HG03442 (cell line): Measurements from ENCODE around the gene HERPUD1.
A peak's percentile ranks its signal among the peaks of the same experiment; 100 is the strongest.
"Not testable (repeated sequence)": the region's sequence is repeated elsewhere in the genome, so short reads cannot be mapped to it uniquely, and the experiment has no call there.

Experiments used
- ATAC-seq: cut with Tn5 transposase; IDR thresholded peaks from one replicate; pipeline ENCODE4 v1.9.1; 2021; ENCODE audit warnings: mild to moderate bottlenecking, moderate library complexity; ENCODE audit not compliant: unreplicated experiment

HERPUD1 gene

DNA sequence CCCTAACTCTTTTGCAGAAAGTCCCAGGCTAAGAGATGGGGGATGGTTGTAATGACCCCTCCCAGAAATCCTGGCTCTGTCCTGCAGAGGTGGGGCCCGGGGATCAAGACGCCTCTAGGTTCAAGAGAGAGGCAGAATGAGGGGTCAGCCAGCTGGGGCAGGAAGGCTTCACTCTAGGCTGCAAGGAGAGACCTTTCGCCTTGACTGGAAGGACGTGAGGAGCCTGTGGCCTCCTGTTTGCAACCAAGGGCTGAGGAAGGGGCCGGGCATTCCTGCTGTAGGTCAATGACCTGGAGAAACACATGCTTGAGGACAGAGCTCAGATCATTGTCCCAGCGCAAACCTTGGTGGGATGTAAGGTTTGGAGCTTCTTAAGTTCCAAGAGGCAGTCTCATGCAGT is 21.1 kb downstream of the HERPUD1 start:
- no peak for ATAC-seq

DNA sequence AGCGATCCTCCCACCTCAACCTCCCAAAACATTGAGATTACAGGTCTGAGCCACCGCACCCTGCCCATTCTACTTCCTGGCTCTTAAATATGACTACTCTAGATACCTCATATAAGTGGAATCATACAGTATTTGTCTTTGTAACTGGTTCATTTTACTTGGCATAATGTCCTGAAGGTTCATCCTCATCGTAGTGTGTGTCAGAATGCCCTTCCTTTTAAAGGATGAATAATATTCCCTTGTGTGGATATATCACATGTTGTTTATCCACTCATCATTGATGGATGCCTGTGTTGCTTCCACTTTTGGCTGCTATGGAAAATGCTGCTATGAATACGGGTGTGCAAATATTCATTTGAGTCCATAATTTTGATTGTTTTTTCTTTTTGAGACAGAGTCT is 24.1 kb downstream of the HERPUD1 start:
- ATAC-seq = no peak

DNA sequence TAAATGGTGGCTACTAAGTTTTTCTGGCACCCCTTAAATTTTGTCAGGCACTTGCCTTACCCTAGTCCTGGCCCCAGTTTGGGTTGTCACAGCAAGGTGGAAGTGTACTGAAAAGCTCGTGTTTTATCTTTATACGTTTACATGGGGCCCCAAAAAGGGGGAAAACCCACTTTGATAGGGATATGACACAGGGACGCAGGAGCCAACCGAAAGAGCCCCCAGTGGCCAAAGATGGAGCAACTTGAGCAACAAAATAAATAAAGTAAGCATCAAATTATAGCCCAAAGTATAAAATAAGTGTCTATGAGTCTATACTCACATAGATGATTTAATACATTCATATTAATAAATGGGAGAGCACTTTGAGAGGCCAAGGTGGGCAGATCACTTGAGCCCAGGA is 24.8 kb downstream of the HERPUD1 start:
- no peak for ATAC-seq

DNA sequence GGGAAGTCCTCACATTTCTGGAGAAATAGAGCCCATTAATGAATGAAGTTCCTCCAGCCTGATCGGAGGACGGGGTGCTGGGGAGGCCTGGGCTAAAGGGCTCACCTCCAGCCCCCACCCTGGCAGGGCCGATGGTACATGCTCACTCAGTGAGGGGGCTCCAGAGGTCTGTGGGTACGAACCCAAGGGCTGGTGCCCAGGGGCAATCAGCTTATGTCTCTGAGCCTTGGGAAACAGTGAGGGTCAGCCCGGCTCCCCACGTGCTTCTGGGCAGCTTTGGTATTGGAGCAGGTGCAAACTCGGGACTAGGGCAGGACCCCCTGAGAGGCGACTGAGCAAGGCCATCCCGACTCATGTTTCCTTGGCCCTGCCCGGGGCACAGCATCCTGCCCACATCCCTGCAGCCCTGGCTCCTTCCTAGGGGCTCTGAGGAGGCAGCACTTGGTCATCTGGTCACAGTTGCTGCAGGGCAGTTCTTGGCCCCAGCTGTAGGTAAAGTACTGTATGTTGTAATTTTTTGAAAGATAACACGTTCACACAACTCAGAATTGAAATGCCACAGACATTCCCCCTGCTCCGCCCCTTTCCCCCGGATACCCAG is 28.8 kb downstream of the HERPUD1 start:
- ATAC-seq = no peak

DNA sequence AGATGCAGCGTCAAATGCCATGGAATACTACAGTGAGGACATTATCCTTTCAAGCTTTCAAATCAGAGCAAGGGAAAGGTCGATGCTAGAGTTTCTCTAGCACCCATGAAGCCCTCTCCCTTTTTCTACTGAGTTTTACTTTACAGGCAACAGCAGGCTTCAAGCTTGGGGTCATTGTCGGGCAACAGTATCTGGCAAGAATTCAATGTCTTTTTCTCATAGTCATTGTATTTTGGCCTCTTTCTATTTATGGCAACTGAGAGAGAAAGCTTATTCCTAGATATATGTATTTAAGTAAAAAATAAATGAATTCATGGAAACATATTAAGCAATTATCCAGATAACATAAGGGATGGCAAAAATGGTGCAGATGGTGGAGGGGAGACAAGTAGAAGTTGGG is 29.4 kb downstream of the HERPUD1 start:
- no peak for ATAC-seq

DNA sequence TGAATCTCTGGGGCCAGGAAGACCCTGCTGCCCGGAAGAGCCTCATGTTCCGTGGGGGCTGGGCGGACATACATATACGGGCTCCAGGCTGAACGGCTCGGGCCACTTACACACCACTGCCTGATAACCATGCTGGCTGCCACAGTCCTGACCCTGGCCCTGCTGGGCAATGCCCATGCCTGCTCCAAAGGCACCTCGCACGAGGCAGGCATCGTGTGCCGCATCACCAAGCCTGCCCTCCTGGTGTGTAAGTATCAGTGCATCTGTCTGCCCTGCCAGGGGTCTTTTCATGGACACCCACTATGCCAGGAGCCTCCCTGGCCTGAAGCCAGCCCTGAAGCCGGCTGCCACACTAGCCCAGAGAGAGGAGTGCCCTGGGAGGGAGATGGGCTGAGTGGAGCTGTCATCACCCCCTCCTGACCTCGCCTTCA is 29.9 kb downstream of the HERPUD1 start, which contains the start of gene CETP:
CETP (plus strand) TSS at position 100 of the 431 bp plus-strand sequence; CDS start at position 130, 30 bp downstream.
- ATAC-seq = no peak

DNA sequence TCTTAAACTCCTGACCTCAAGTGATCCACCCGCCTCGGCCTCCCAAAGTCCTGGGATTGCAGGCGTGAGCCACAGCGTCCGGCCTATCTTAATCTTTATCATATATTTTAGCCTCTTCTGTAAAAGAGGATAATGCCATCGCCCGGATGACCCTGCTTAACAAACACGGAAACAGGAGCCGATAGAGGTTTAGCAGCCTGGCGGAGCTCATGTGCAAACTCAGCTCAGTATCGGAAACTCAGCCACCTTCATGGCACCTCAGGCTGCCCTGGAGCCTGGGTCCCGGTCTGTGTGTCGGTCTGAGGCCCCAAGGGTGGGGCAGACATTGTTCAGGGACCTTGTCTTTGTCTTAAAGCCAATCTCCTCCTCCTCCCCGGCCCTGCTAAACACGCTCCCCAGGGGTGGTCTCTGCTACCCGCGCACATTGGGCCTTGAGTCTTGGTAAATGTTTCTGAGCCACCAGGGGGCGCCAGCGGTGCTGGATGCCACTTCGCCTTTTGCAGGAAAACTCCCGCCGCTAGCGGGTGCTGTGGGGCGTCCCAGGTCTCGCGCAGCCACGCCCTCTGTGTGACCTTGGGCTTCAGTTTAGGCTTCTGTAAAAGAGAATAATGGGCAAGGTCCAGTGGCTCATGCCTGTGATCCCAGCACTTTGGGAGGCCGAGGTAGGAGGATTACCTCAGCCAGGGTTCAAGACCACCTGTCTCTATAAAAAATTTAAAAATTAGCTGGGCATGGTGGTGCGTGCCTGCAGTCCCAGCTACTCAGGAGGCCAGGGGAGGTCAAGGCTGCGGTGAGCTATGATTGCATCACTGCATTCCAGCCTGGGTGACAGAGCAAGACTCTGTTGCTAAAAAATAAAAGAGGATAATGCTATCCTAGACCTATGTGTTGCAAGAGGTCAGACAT is 32.6 kb downstream of the HERPUD1 start:
- ATAC-seq = peak; percentile 63

DNA sequence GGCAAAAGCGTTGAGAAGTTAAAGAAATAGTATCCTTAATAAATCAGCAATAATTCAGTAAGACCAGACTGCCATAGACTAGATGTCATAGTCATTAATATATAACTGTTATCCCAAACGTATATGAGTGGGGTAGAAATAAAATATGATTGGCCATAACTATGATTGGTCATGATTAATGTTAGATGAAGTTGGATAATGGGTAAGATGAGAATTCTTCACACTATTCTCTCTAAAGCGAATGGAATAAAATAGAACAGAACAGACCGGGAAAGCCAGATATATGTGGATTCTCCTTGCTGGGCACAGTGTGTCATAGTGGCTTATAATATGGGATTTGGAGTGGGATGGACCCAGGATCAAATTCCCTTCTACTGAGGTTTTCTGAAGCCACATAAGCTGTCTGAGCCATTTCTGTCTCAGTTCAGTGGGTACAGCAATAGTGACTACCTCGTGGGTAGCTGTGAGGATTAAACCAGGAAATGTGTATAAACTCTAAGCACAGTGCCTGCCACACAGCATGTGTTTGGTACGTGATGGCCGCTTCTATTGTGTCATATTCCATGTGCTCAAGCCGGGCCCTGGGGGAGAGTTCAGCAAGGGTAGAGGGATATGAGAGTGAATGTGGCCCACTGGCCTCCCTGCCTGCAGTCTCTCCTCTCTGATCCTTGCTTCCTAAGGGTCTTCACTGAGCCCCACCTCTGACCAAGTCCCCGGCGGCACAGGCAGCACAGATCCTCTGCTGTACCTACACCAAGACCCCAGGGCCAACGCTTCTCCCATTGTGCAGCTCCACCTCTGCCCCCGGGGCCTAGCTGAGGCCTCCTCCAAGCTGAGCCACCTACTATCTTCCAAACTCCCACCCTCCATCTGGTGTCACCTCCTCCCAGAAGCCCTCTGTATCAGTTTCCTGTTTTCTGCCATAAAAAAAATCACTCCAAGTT is 33.5 kb downstream of the HERPUD1 start:
- no peak for ATAC-seq

DNA sequence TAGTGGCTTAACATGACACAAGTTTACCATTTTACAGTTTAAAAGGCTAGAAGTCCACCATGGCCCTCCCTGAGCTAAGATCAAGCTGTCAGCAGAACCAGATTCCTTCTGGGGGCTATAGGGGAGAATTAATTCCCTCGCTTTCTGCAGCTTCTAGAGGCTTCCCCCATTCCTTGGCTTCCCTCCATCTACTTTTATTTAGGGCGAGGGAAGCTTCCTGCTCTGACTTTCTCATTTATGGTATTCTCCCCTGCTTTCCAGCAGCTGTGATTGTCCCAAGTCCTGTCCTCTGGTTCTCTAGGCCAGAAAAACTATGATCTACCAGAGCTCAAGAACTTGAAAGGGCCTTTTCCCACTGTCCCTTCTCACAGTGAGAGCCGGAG is 34.1 kb downstream of the HERPUD1 start:
- ATAC-seq = no peak

DNA sequence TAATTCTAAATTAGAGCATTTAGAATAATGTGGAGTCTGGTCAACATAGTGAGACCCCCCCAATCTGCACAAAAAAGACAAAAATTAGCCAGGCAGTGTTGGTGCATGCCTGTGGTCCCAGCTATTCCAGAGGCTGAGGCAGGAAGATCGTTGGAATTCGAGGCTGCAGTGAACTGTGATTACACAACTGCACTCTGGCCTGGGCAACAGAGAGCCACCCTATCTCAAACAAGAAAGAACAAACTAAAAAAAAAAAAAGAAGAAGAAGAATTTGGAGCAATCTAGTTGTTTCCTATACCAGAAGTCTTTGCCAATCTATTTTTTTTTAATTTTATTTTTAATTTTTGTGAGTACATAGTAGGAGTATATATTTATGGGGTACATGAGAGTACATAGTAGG is 35.8 kb downstream of the HERPUD1 start:
- no peak for ATAC-seq

DNA sequence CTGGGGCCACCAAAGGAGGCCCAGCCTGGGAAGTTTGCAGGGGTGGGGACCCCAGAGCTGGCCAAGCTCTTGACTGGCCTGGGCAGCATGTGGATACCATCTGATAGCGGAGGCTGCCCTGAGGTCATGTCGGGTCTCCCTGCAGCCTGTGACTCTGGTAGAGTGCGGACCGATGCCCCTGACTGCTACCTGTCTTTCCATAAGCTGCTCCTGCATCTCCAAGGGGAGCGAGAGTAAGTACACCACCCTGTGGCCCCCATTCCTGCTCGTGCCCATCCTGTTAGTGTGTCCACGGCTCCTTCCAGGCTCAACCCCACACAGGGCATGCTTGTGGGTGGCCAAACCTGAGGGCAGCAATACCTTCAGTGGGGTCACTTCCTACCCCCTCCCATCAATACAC is 37.8 kb downstream of the HERPUD1 start:
- no peak for ATAC-seq

DNA sequence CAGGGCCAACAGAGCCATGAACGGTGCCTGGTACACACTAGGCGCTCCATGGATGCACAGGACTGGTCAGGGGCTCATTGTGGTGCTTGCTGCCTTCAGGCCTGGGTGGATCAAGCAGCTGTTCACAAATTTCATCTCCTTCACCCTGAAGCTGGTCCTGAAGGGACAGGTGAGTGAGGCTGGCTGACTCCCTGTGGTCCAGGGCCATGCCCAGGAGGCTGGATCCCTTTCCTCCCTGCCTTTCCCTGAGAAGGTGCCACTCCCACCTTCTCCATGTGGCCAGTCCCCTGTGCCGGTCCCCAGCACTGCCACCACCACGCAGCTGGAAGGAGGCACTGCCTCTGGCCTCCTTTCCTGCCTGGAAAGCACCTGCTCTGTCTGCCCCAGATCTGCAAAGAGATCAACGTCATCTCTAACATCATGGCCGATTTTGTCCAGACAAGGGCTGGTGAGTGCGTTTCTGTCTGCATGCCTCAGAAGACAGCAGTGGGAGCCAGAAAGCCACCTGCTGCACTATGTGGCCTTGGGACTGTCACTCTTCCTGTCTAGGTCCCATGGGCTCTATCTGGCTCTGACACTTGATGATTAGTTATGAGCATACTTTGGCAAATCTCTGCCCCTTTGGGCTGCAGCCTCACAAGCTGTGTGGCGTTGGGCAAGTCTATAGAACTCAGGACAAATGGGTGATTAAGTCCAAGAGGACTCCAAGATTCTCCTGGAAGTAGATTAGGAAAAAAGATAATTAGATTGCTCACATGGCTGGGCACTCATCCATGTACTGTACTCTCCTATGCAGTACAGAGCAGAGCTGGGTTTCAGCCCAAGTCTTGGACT is 39.2 kb downstream of the HERPUD1 start:
- ATAC-seq = peak; percentile 72

DNA sequence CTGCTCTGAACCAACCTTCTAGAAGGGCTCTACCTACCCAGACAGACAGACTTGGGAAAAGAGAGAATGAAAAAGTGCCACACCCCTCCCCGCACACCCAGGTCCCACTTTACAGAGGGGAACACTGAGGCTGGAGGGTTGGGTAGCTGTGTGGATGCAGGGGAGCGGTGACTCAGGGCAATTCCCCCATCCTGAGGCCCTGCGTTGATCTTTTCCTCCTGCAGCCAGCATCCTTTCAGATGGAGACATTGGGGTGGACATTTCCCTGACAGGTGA is 39.8 kb downstream of the HERPUD1 start:
- no peak for ATAC-seq

DNA sequence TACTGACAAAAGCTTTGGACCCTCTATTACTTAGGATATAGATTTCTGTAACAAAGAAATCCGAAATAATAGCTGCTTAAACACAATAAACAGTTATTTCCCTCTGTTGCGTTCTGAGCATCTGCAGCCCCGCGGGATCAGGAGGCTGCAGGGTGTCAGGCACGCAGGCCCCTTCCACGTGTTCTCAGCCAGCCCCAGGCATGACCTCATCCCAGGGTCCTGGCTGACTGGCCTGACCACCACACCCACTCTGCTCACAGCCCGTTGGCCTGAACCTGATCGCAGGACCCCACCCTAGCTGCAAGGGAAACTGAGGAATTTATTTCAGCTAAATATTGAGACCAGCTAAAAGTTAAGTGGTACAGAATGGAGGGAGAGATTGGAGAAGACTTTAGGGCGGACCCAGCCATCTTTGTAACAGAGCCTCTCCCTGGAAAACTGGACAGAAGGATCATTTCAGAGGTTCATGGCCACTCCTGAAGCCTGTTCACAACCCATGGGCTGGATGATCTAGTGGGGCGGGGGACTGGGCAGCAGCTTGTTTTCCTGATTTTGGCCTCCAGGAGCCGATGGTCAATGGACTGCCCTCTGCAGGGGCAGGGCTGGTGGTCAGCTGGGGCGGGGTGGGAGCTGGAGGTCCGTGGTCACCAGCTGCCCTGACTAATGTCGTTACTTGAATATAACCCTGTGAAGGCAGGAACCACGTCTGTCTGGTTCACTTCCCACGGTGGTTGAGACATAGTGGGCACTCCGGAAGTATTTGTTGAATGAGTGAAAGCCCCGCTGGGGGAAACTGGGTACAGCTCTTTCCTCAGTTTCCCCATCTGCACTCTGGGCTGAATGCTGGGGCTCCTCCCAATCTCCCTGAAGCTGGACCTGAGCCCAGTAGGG is 40.7 kb downstream of the HERPUD1 start:
- ATAC-seq = no peak

DNA sequence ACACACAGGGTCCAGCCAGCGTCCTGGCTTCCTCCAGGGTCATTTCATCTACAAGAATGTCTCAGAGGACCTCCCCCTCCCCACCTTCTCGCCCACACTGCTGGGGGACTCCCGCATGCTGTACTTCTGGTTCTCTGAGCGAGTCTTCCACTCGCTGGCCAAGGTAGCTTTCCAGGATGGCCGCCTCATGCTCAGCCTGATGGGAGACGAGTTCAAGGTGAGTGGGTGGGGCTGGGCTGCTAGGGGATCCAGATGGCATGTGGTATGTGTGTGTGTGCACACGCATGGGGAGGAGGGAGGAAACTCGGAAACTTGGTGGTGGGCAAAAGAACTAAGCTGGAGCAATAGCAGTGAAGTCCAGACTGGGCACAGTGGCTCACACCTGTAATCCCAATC is 41.4 kb downstream of the HERPUD1 start:
- no peak for ATAC-seq

DNA sequence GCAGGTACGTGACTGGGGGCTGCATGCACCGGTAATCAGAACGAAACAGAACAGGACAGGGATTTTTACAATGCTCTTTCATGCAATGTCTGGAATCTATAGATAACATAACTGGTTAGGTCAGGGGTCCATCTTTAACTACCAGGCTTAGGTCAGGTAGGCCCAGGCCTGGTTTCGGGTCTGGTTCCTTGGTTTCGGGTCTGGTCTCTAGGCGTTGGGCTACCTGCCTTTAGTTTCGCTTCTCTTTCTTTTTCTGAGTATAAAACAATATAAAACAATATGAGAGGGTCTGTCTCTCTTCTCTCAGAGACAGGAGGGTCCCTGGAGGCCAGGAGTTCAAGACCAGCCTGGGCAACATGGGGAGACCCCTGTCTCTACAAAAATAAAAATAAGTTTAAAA is 42.0 kb downstream of the HERPUD1 start:
- not testable (repeated sequence) for ATAC-seq

DNA sequence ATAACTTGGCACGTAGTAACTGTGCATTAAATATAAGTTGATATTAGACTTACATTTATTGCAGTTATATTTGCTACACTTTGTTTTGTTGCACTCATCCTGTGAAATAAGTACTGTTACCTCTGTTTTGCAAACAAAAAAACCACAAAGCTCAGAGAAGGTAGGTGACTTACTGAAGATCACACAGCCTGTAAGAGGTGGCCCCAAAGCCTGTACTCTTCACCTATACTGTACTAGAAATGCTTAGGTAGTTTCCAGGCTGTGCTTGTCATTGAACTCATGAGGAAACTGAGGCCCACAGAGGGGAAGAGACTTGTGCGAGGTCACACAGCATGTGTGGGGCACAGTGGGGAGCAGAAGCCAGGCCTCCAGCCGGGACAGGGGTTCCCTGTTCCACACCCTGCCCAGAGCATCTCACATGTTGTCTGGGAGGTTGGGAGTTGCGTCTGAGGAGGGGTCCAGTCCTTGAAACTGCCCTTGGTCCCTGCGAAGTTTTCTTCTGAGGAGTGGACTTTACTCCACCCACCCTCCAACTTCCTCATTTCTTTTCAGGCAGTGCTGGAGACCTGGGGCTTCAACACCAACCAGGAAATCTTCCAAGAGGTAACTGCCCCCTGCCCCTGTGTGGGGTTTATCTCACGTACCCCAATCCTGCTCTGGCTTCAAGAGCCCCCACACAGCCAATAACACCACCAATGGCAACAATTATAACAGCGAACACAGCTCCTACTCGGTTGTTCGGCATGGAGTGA is 42.8 kb downstream of the HERPUD1 start:
- no peak for ATAC-seq

DNA sequence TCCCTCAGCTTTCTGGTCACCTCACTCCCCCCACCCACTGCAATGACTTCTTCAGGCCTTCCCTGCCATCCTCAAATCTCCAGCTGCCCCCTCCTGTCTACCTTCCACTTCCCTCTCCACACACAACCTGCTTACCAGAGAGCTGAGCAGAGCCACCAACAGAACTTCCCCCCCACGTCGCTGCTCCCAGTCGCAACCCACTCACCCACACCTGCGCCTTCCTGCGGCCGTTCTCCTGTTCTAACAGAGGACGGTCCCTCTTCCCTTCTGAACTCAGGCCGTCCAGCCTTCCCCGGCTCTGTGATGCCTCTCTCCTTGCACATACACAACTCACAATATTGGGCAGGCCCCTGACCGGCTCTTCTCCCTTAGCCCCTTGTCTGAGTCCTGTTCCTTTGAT is 43.8 kb downstream of the HERPUD1 start:
- no peak for ATAC-seq

DNA sequence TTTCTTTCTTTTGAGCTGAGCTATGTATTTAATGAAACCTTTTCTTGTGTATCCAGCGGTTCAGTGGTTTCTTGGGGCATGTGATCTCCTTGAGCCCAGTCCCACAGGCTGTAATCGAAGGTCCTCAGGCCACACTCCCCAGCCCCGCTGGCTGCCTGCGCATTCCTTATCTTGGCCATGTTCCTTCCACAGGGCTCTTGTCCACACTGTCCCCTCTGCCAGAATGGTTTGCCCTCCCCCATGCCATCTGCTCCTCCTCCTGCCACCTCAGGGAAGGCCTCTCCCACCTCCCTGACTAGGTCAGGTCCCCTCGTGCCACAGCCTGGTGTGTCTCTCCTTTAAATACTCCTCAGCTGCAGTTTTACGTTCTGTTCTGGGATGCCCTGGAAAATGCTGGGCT is 45.3 kb downstream of the HERPUD1 start:
- ATAC-seq = no peak
